Mesendoderm (in vitro differentiated cells): ENCODE results near the gene CAST.
A peak's percentile ranks its signal among the peaks of the same experiment; 100 is the strongest.

ENCODE experiments used
- DNase-seq: peaks from one replicate; pipeline ENCODE4 v3.0.0; 2013
- H2AK5ac ChIP-seq: 2 replicates; pipeline ENCODE4 v1.6.1; 2013; ENCODE audit warnings: low read length, inconsistent platforms
- H2BK120ac ChIP-seq: 2 replicates; pipeline ENCODE4 v1.6.1; 2013; ENCODE audit warnings: low read depth, mild to moderate bottlenecking, low read length, moderate library complexity, mixed read lengths
- H2BK15ac ChIP-seq: replicated peaks from 2 replicates; pipeline ENCODE4 v1.6.1; 2013; ENCODE audit warnings: low read depth, mild to moderate bottlenecking, moderate library complexity
- H2BK5ac ChIP-seq: 2 replicates; pipeline ENCODE4 v1.6.1; 2013; ENCODE audit warnings: low read length, inconsistent platforms
- H3K18ac ChIP-seq: 2 replicates; pipeline ENCODE4 v1.6.1; 2013; ENCODE audit warnings: mild to moderate bottlenecking, low read length, mixed read lengths
- H3K23ac ChIP-seq: one replicate; pipeline ENCODE4 v1.6.1; 2013; ENCODE audit warnings: low read length
- H3K27ac ChIP-seq: 2 replicates; pipeline ENCODE4 v1.5.1; 2013; ENCODE audit warnings: low read depth, mild to moderate bottlenecking, inconsistent platforms, low read length, moderate library complexity
- H3K27me3 ChIP-seq: 2 replicates; pipeline ENCODE4 v1.6.1; 2013; ENCODE audit warnings: low read length, control low read depth, mild to moderate bottlenecking, inconsistent platforms; ENCODE audit not compliant: insufficient read depth, poor library complexity
- H3K36me3 ChIP-seq: 2 replicates; pipeline ENCODE4 v1.6.1; 2013; ENCODE audit warnings: low read length, inconsistent platforms; ENCODE audit not compliant: control insufficient read depth, insufficient read depth
- H3K4ac ChIP-seq: one replicate; pipeline ENCODE4 v1.6.1; 2013; ENCODE audit warnings: low read depth, mild to moderate bottlenecking, low read length, moderate library complexity
- H3K4me1 ChIP-seq: 2 replicates; pipeline ENCODE4 v1.6.1; 2013; ENCODE audit warnings: low read depth, low read length, inconsistent platforms; ENCODE audit not compliant: control insufficient read depth
- H3K4me2 ChIP-seq: 2 replicates; pipeline ENCODE4 v1.6.1; 2013; ENCODE audit warnings: low read length
- H3K4me3 ChIP-seq: 2 replicates; pipeline ENCODE4 v1.5.1; 2013; ENCODE audit warnings: mild to moderate bottlenecking, low read length
- H3K56ac ChIP-seq: one replicate; pipeline ENCODE4 v1.6.1; 2013; ENCODE audit warnings: low read length
- H3K79me1 ChIP-seq: 2 replicates; pipeline ENCODE4 v1.6.1; 2013; ENCODE audit warnings: low read length, inconsistent platforms
- H3K79me2 ChIP-seq: 2 replicates; pipeline ENCODE4 v1.6.1; 2013; ENCODE audit warnings: mild to moderate bottlenecking, low read length; ENCODE audit not compliant: control insufficient read depth, insufficient read depth
- H3K9ac ChIP-seq: 2 replicates; pipeline ENCODE4 v1.6.1; 2013; ENCODE audit warnings: low read length, inconsistent platforms
- H4K5ac ChIP-seq: one replicate; pipeline ENCODE4 v1.6.1; 2013; ENCODE audit warnings: low read length
- H4K8ac ChIP-seq: one replicate; pipeline ENCODE4 v1.6.1; 2013; ENCODE audit warnings: low read depth, mild to moderate bottlenecking, control low read depth, low read length, moderate library complexity
- WGBS: extraction: QIAGEN DNeasy Blood & Tissue Kit; methylation state at CpG from one replicate; pipeline ENCODE4 v1.1.7; 2013; ENCODE audit warnings: low lambda C conversion rate, missing lambda C conversion rate; ENCODE audit not compliant: insufficient coverage; ENCODE audit errors: extremely low coverage; 5-methylcytosine and 5-hydroxymethylcytosine counted together

CAST gene

DNA sequence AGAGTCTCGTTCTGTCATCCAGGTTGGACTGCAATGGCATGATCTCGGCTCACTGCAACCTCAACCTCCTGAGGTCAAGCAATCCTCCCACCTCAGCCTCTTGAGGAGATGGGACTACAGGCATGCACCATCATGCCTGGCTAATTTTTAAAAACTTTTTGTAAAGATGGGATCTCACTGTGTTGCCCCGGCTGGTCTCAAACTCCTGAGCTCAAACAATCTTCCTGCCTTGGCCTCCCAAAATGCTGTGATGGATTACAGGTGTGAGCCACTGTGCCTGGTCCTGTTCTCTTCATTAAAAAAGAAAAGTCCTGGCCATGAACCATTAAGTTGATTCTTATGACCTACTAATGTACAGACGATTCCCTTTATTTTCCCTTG, 90.8 kb downstream of the CAST start:
- H2BK5ac ChIP-seq: no peak overlapping the region
- no peak overlapping the region for H2AK5ac ChIP-seq
- H2BK120ac ChIP-seq: no peak overlapping the region
- no peak overlapping the region for H3K4me3 ChIP-seq
- no peak overlapping the region for H3K9ac ChIP-seq
- no CpG with 5 or more reads among the region's 4 CpGs for WGBS
- H3K56ac ChIP-seq: no peak overlapping the region
- H3K23ac ChIP-seq: no peak overlapping the region
- no peak overlapping the region for H4K8ac ChIP-seq
- no peak overlapping the region for H3K27ac ChIP-seq
- H3K79me2 ChIP-seq: no peaks in the 10 kb centered on the region
- no peak overlapping the region for H2BK15ac ChIP-seq
- H3K27me3 ChIP-seq: no peaks in the 10 kb centered on the region
- H3K4ac ChIP-seq: no peak overlapping the region
- no peak for DNase-seq
- no peak overlapping the region for H3K18ac ChIP-seq
- no peaks in the 10 kb centered on the region for H3K36me3 ChIP-seq
- no peak overlapping the region for H4K5ac ChIP-seq
- H3K4me2 ChIP-seq: no peak overlapping the region
- no peaks in the 10 kb centered on the region for H3K4me1 ChIP-seq
- no peaks in the 10 kb centered on the region for H3K79me1 ChIP-seq

DNA sequence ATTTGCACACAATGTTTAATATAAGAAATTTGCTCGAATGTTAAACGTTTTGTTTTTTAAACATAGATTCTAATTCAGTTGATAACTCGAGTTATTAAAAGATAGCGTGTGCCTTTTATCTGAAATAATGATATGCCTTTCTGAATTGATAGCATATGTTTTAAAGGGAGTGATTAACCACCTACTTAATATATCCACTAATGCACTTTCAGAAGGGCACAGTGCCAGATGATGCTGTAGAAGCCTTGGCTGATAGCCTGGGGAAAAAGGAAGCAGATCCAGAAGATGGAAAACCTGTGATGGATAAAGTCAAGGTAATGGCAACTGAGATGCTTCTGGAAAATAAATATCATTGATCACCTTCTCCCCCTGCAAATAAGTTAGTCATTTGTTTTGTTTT, 91.7 kb downstream of the CAST start:
- no peak for DNase-seq
- H3K27me3 ChIP-seq: no peaks in the 10 kb centered on the region
- no peak overlapping the region for H3K56ac ChIP-seq
- H2BK120ac ChIP-seq: no peak overlapping the region
- no peaks in the 10 kb centered on the region for H3K4me1 ChIP-seq
- no peak overlapping the region for H2AK5ac ChIP-seq
- H3K4ac ChIP-seq: no peak overlapping the region
- no peak overlapping the region for H3K9ac ChIP-seq
- no peaks in the 10 kb centered on the region for H3K36me3 ChIP-seq
- no peaks in the 10 kb centered on the region for H3K79me2 ChIP-seq
- H3K4me2 ChIP-seq: no peak overlapping the region
- H2BK5ac ChIP-seq: no peak overlapping the region
- H2BK15ac ChIP-seq: no peak overlapping the region
- H4K5ac ChIP-seq: no peak overlapping the region
- no peaks in the 10 kb centered on the region for H3K79me1 ChIP-seq
- WGBS: no CpG with 5 or more reads among the region's 4 CpGs
- H3K23ac ChIP-seq: no peak overlapping the region
- no peak overlapping the region for H3K4me3 ChIP-seq
- no peak overlapping the region for H4K8ac ChIP-seq
- no peak overlapping the region for H3K18ac ChIP-seq
- H3K27ac ChIP-seq: no peak overlapping the region

DNA sequence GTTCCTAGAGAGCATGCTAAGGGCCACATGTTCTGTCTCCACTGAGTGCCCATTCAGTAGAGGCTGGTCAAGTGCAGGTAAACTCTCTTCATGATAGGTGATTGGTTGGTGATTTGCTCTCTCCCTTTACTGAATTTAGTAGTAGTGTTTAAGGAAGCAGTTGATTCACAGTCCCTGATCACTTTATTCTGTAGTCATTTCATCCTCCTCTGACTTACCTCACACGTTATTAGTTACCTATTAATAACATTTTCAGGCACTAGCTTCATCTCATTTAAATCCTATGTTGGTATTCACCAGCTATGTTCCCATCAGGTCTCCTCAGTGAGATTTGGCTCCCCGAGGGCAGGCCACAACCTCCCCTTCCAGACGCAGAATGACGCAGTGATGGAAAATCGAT, 93.7 kb downstream of the CAST start:
- H2AK5ac ChIP-seq: no peak overlapping the region
- no peak overlapping the region for H4K5ac ChIP-seq
- H3K9ac ChIP-seq: no peak overlapping the region
- no peak overlapping the region for H3K4me3 ChIP-seq
- no CpG with 5 or more reads among the region's 5 CpGs for WGBS
- H2BK5ac ChIP-seq: no peak overlapping the region
- H4K8ac ChIP-seq: no peak overlapping the region
- no peak overlapping the region for H3K23ac ChIP-seq
- no peak overlapping the region for H3K4me2 ChIP-seq
- no peak overlapping the region for H2BK15ac ChIP-seq
- no peaks in the 10 kb centered on the region for H3K4me1 ChIP-seq
- no peak overlapping the region for H3K56ac ChIP-seq
- H3K36me3 ChIP-seq: no peaks in the 10 kb centered on the region
- no peak overlapping the region for H3K4ac ChIP-seq
- H3K27ac ChIP-seq: no peak overlapping the region
- H3K79me2 ChIP-seq: no peaks in the 10 kb centered on the region
- no peaks in the 10 kb centered on the region for H3K27me3 ChIP-seq
- H3K18ac ChIP-seq: no peak overlapping the region
- no peaks in the 10 kb centered on the region for H3K79me1 ChIP-seq
- no peak overlapping the region for H2BK120ac ChIP-seq
- DNase-seq: no peak

DNA sequence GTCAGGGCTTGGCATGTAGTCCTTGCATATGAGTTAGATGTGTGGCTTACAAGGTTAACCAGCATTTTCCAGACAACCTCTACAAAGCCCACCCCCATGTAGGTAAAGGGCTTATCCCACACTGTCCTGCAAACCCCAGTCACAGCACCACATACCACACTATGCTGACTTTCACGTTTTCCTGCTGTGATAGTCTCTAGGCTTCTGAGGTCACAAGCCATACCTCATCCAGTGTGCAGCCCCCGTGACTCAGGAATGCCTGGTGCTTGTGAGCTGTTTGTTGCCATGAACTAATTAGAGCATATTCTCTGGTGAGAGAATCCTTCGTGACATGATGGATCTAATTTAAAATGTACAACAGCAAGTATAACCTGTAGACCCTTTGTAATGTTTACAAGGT, 94.8 kb downstream of the CAST start:
- H2AK5ac ChIP-seq: no peak overlapping the region
- H3K9ac ChIP-seq: no peak overlapping the region
- H3K23ac ChIP-seq: no peak overlapping the region
- H3K4me3 ChIP-seq: no peak overlapping the region
- H4K5ac ChIP-seq: no peak overlapping the region
- no peaks in the 10 kb centered on the region for H3K79me2 ChIP-seq
- no peak overlapping the region for H2BK15ac ChIP-seq
- H3K27ac ChIP-seq: no peak overlapping the region
- no peak overlapping the region for H3K4ac ChIP-seq
- DNase-seq: peak; percentile 16
- WGBS: no CpG with 5 or more reads among the region's 3 CpGs
- H3K4me1 ChIP-seq: no peaks in the 10 kb centered on the region
- no peak overlapping the region for H3K18ac ChIP-seq
- H3K36me3 ChIP-seq: no peaks in the 10 kb centered on the region
- H3K56ac ChIP-seq: no peak overlapping the region
- no peak overlapping the region for H2BK120ac ChIP-seq
- H3K4me2 ChIP-seq: no peak overlapping the region
- H2BK5ac ChIP-seq: no peak overlapping the region
- H3K27me3 ChIP-seq: no peaks in the 10 kb centered on the region
- H4K8ac ChIP-seq: no peak overlapping the region
- no peaks in the 10 kb centered on the region for H3K79me1 ChIP-seq

DNA sequence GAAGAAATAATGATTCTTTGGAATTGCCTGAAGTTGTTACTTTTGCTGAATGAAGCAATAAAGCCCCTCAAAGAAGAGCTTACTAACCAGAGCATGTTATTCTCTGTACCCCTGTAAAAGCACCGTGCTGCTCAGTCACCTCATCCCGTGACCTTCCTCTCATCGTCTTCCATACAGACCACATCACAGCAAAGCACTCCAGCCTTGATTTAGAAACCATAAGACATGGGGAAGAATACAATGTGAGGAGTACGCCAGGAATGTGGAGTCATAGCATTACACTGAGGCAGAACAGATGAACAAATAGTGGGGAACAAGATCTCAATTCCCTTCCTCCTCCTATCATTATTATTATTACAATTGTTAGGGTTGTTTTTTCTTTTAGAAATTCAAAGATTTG, 96.4 kb downstream of the CAST start:
- Histone ChIP-seq H2BK5ac (no peak overlapping the region), H3K23ac (no peak overlapping the region), H2AK5ac (no peak overlapping the region), H3K4me1 (no peaks in the 10 kb centered on the region), H3K4me3 (no peak overlapping the region), H3K79me1 (no peaks in the 10 kb centered on the region), H3K36me3 (no peaks in the 10 kb centered on the region), H4K5ac (no peak overlapping the region), H3K4ac (no peak overlapping the region), H3K27ac (no peak overlapping the region), H3K79me2 (no peaks in the 10 kb centered on the region), H3K18ac (no peak overlapping the region), H3K56ac (no peak overlapping the region), H2BK120ac (no peak overlapping the region), H2BK15ac (no peak overlapping the region), H3K4me2 (no peak overlapping the region), H4K8ac (no peak overlapping the region), H3K27me3 (no peaks in the 10 kb centered on the region), H3K9ac (no peak overlapping the region)
- no peak for DNase-seq
- WGBS: no CpG with 5 or more reads among the region's 4 CpGs

DNA sequence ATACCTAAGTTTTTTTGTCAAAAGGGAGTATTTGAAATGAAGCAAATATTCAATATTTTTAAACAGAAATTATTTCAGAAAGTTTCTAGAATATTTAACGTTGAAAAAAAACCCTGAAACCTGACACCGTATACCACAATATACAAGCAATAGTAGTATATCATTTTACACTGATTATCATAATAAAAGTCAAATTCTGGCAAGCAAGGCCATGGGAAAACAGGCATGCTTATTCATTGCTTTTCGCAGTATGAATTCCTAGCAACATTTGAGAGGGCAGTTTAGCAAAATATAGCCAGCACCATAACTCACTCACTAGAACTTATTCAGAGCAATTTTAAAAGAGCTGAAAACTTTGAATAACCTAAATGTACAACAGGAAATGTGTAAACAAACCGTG, 99.4 kb downstream of the CAST start:
- Histone ChIP-seq H3K56ac (no peak overlapping the region), H3K4ac (no peak overlapping the region), H2AK5ac (no peak overlapping the region), H3K23ac (no peak overlapping the region), H3K4me3 (no peak overlapping the region), H4K5ac (no peak overlapping the region), H2BK5ac (no peak overlapping the region), H3K79me1 (no peaks in the 10 kb centered on the region), H3K27me3 (no peaks in the 10 kb centered on the region), H3K27ac (no peak overlapping the region), H2BK15ac (no peak overlapping the region), H3K9ac (no peak overlapping the region), H3K18ac (no peak overlapping the region), H3K79me2 (no peaks in the 10 kb centered on the region), H3K4me2 (no peak overlapping the region), H3K4me1 (no peaks in the 10 kb centered on the region), H4K8ac (no peak overlapping the region), H3K36me3 (no peaks in the 10 kb centered on the region), H2BK120ac (no peak overlapping the region)
- no peak for DNase-seq
- WGBS: no CpG with 5 or more reads among the region's 4 CpGs
